GM12878 (cell line): ENCODE results near the gene CCIN. TPM values are rescaled to one million over a fixed set of nuclear protein-coding genes. Genes with fewer than 3 reads are reported as not detected.

Source experiments
- ATAC-seq: fragments of 200-7000 bp; cut with Tn5 transposase; 3 replicates; pipeline ENCODE4 v1.9.1; 2020; ENCODE audit warnings: mild to moderate bottlenecking, moderate library complexity
- BruUV-seq: library from RNA; stranded (reverse); fragments of 400-500 nt; replicated peaks from 2 replicates; lab custom pipeline; 2021; lab: Mats Ljungman, UMichigan
- CTCF ChIA-PET: fragments of 300-600 bp; sonication (Branson Sonifier 250); formaldehyde crosslinking; extraction: SDS; loops from one replicate; lab custom pipeline; 2021; ENCODE audit warnings: inconsistent platforms; lab: Yijun Ruan, JAX
- POLR2A ChIA-PET: fragments of 350-600 bp; formaldehyde crosslinking; extraction: SDS; loops from one replicate; lab custom pipeline; 2021; ENCODE audit warnings: inconsistent platforms; lab: Charles Lee
- RAD21 ChIA-PET: fragments of 300-600 bp; sonication (Branson Sonifier 250); formaldehyde crosslinking; loops from one replicate; lab custom pipeline; 2023; ENCODE audit warnings: antibody characterized with exemption; ENCODE audit not compliant: unreplicated experiment; lab: Charles Lee
- SMC1A ChIA-PET: fragments of 300-600 bp; sonication (Branson Sonifier 250); formaldehyde crosslinking; loops from one replicate; lab custom pipeline; 2023; ENCODE audit not compliant: unreplicated experiment, uncharacterized antibody; lab: Charles Lee
- DNase-seq: peaks from one replicate; pipeline ENCODE4 v3.0.0-alpha.2; 2011; ENCODE audit warnings: low read depth, low spot score
- FAIRE-seq: peaks from 3 replicates; lab custom pipeline; 2011; peaks lifted over from hg19 to GRCh38; lab: Jason Lieb, UNC
- H2AFZ ChIP-seq: 2 replicates; pipeline ENCODE4 v1.6.0; 2011; ENCODE audit warnings: low read depth, low read length, control low read depth; ENCODE audit not compliant: control insufficient read depth
- H3K27ac ChIP-seq: 2 replicates; pipeline ENCODE4 v1.5.1; 2011; ENCODE audit warnings: control low read depth; ENCODE audit not compliant: control insufficient read depth, insufficient read depth
- H3K27me3 ChIP-seq, 2 experiments: replicated peaks in 1 of 2; 2 replicates each; pipeline versions ENCODE4 v1.6.0 to v1.6.1; 2011; ENCODE audit warnings: low read length in 1 of 2; ENCODE audit not compliant: control insufficient read depth in 2 of 2, insufficient read depth in 2 of 2
- H3K36me3 ChIP-seq, 2 experiments: 2 replicates each; pipeline ENCODE4 v1.5.1; 2011; ENCODE audit warnings: low read length in 1 of 2; ENCODE audit not compliant: control insufficient read depth in 2 of 2, insufficient read depth in 2 of 2
- H3K4me1 ChIP-seq: 2 replicates; pipeline ENCODE4 v1.6.1; 2011; ENCODE audit warnings: mild to moderate bottlenecking, low read length, moderate library complexity, mixed read lengths; ENCODE audit not compliant: control insufficient read depth, insufficient read depth
- H3K4me2 ChIP-seq: 2 replicates; pipeline ENCODE4 v1.6.0; 2011; ENCODE audit warnings: control low read depth; ENCODE audit not compliant: control insufficient read depth, insufficient read depth
- H3K4me3 ChIP-seq: fragments of 200-600 bp; sonication (generic); 2 replicates; pipeline ENCODE4 v1.5.1; 2016
- H3K79me2 ChIP-seq: 2 replicates; pipeline ENCODE4 v1.6.0; 2011; ENCODE audit warnings: low read length; ENCODE audit not compliant: control insufficient read depth, insufficient read depth
- H3K9ac ChIP-seq: 2 replicates; pipeline ENCODE4 v1.8.0; 2011; ENCODE audit warnings: low read length, control low read depth, mixed read lengths; ENCODE audit not compliant: control insufficient read depth, insufficient read depth
- H3K9me3 ChIP-seq: replicated peaks from 3 replicates; pipeline ENCODE4 v1.5.1; 2011; ENCODE audit warnings: mild to moderate bottlenecking, low read length; ENCODE audit not compliant: control insufficient read depth, insufficient read depth
- H4K20me1 ChIP-seq: 2 replicates; pipeline ENCODE4 v1.6.0; 2011; ENCODE audit not compliant: control insufficient read depth, insufficient read depth
- ATF2 ChIP-seq: IDR thresholded peaks from 2 replicates; pipeline ENCODE4 v1.6.1; 2012; ENCODE audit warnings: low read length, inconsistent platforms
- CEBPB ChIP-seq, 2 experiments: fragments of 150-350 bp in 1 of 2; IDR thresholded peaks; 2 replicates each; pipeline ENCODE4 v1.6.1; 2012 to 2014; ENCODE audit warnings: low read depth in 2 of 2, low read length in 2 of 2, borderline replicate concordance in 1 of 2, inconsistent platforms in 1 of 2
- DPF2 ChIP-seq: fragments of 450-650 bp; IDR thresholded peaks from 2 replicates; pipeline ENCODE4 v1.6.1; 2017; ENCODE audit warnings: mild to moderate bottlenecking
- HDAC2 ChIP-seq: fragments of 200-600 bp; sonication (generic); IDR thresholded peaks from 2 replicates; pipeline ENCODE4 v1.6.1; 2017
- IKZF1 ChIP-seq: fragments of 450-650 bp; conservative IDR thresholded peaks from 2 replicates; pipeline ENCODE4 v1.6.1; 2017; ENCODE audit warnings: antibody characterized with exemption, mild to moderate bottlenecking
- IRF3 ChIP-seq: fragments of 450-650 bp; IDR thresholded peaks from 2 replicates; pipeline ENCODE4 v1.6.1; 2014; ENCODE audit warnings: mild to moderate bottlenecking
- IRF4 ChIP-seq: IDR thresholded peaks from 2 replicates; pipeline ENCODE4 v1.6.1; 2011; ENCODE audit warnings: low read depth, low read length
- NFIC ChIP-seq: IDR thresholded peaks from 2 replicates; pipeline ENCODE4 v1.6.1; 2012; ENCODE audit warnings: low read depth, mild to moderate bottlenecking, inconsistent platforms, low read length, moderate library complexity
- RFX5 ChIP-seq: IDR thresholded peaks from 2 replicates; pipeline ENCODE4 v1.6.1; 2011; ENCODE audit warnings: low read depth, low read length, improper control_type of control experiment
- SMARCA5 ChIP-seq: fragments of 450-650 bp; IDR thresholded peaks from 2 replicates; pipeline ENCODE4 v1.6.1; 2017; ENCODE audit warnings: mild to moderate bottlenecking
- TBL1XR1 ChIP-seq: IDR thresholded peaks from 2 replicates; pipeline ENCODE4 v1.6.1; 2012; ENCODE audit warnings: low read depth, low read length, improper control_type of control experiment
- YY1 ChIP-seq: IDR thresholded peaks from 2 replicates; pipeline ENCODE4 v1.6.1; 2011; ENCODE audit warnings: low read depth, mild to moderate bottlenecking, low read length
- ZBTB11 ChIP-seq: fragments of 450-650 bp; formaldehyde crosslinking; IDR thresholded peaks from 2 replicates; pipeline ENCODE4 v1.5.0; 2022; ENCODE audit warnings: mild to moderate bottlenecking, missing genetic modification characterization
- ZBTB4 ChIP-seq: fragments of 450-650 bp; formaldehyde crosslinking; IDR thresholded peaks from 2 replicates; pipeline ENCODE4 v1.4.0; 2022; ENCODE audit warnings: mild to moderate bottlenecking, moderate library complexity
- WGBS: methylation state at CpG from one replicate; pipeline ENCODE4 v1.1.6; 2016; ENCODE audit warnings: low lambda C conversion rate; ENCODE audit not compliant: insufficient replicate concordance, insufficient coverage; ENCODE audit errors: missing lambda C conversion rate; 5-methylcytosine and 5-hydroxymethylcytosine counted together
- in situ Hi-C: fragments of 300-500 bp; cut with MboI; formaldehyde crosslinking; loops from 9 replicates; pipeline ENCODE4 v1.14.3; 2018; ENCODE audit warnings: mixed read lengths
- intact Hi-C: fragments of 100-400 bp; cut with micrococcal nuclease; formaldehyde crosslinking; loops from one replicate; pipeline ENCODE4 v1.14.2; 2022; ENCODE audit not compliant: unreplicated experiment
- polyA plus RNA-seq, 11 experiments: library from polyadenylated mRNA; depleted of rRNA in 4 of 11; unstranded in 6 of 11; stranded (reverse) in 5 of 11; fragments of >200 nt; fragmentation: Nextera tagmentation in 4 of 11; fragmentation: Illumina TruSeq in 1 of 11; extraction: Ambion mirVana in 4 of 11; extraction: Trizol in 1 of 11; gene quantifications; 1 replicate in 1 of 11; 2 replicates in 10 of 11; pipeline versions ENCODE4 v1.2.1 to v1.2.3, GENCODE V29; 2011 to 2016; ENCODE audit warnings: inconsistent platforms in 2 of 11, missing spikeins in 2 of 11, low read depth in 1 of 11
- total RNA-seq, 4 experiments: library from RNA; depleted of rRNA in 3 of 4; stranded (reverse); fragments of >200 nt in 3 of 4; fragmentation: Illumina TruSeq in 1 of 4; extraction: Trizol in 1 of 4; gene quantifications; 2 replicates each; pipeline versions ENCODE4 v1.2.1 to v1.2.3, GENCODE V29; 2013 to 2021

CCIN gene
- total and polyA plus RNA-seq, 10 of the 15 experiments (the other 5 are each of a cell fraction or from before 2014, with no cell fraction given) = not detected

GRCh38 chr9:36119476-36119875, 49.7 kb upstream of the CCIN start (continued):
- TF ChIP-seq ZBTB11 (CRISPR knock-in tag) = no peak

GRCh38 chr9:36120705-36121104, 48.5 kb upstream of the CCIN start:
- DNase-seq (no peak), ATAC-seq (no peak), FAIRE-seq (no peak)
- 18% methylated on average over 4 of the region's 4 CpGs for WGBS
- H3K9ac ChIP-seq = no peak overlapping the region
- H3K4me1 ChIP-seq = no peaks in the 10 kb centered on the region
- H3K27ac ChIP-seq = no peak overlapping the region
- no peak overlapping the region for H2AFZ ChIP-seq
- ChIA-PET SMC1A (interaction anchor here (0.7 kb wide), 1 partner anchor 64 kb away, joined by 3 read pairs; no protein-coding TSS in a partner anchor), POLR2A (no interaction called here), RAD21 (no interaction called here), CTCF (interaction anchor here (12.5 kb wide), 1 partner anchor 19 kb away, joined by 88 read pairs; no protein-coding TSS in a partner anchor)
- intact Hi-C loops (no loop called here), in situ Hi-C loops (no loop called here)
- BruUV-seq = no TSS peak
- H3K36me3 ChIP-seq = no peaks in the 10 kb centered on the region
- no peak overlapping the region for H3K4me2 ChIP-seq
- TF ChIP-seq RFX5 (no peak), NFIC (no peak), YY1 (no peak), ZBTB4 (no peak), IRF4 (no peak), IKZF1 (no peak), ATF2 (no peak), HDAC2 (no peak), DPF2 (no peak), SMARCA5 (no peak), IRF3 (no peak), CEBPB (IDR thresholded peaks at IDR 0.05; ENCODE audit: borderline replicate concordance in 1 of 2, low read depth in 2 of 2, low read length in 2 of 2) (no peak), TBL1XR1 (no peak)
- no peaks in the 10 kb centered on the region for H3K9me3 ChIP-seq
- H3K79me2 ChIP-seq = no peaks in the 10 kb centered on the region
- H3K4me3 ChIP-seq = no peak overlapping the region
- no peaks in the 10 kb centered on the region for H4K20me1 ChIP-seq
- H3K27me3 ChIP-seq = peaks cover 0 to 2% of the 10 kb centered on the region in 2 experiments; a peak in 2 of 4 replicates
